B cell (primary cell): ENCODE data around the gene CYGB.

ENCODE experiments used
- EZH2 ChIP-seq: IDR thresholded peaks from 2 replicates; pipeline ENCODE4 v1.6.1; 2012; ENCODE audit warnings: borderline replicate concordance, low read depth, mild to moderate bottlenecking, moderate library complexity, low read length; ENCODE audit not compliant: insufficient read depth, poor library complexity, severe bottlenecking
- TF ChIP-seq, protein P1 (sequence below): fragments of 200-600 bp; IDR thresholded peaks from one replicate; pipeline ENCODE4 v1.8.0; 2022; ENCODE audit warnings: antibody characterized with exemption, mild to moderate bottlenecking

DNA sequence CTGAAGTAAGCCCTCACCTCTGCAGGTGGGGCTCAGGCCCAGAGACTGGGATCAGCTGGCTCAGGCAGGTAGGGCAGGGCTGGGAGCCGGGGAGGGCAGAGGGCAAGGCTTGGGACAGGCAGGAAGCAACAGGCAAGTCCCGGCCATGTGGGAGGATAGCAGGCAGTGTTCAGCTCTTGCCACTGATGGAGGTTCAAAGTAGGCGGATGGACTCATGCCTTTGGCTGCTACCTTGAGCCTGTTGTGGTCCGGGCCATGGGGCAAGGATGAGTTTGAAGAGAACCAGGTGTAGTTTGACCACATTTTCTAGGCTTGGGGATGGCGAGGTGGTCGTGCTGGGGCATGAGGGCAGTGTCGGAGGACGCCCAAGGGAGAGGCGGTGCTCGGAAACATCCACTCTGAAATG lies 5.1 kb upstream of the CYGB start:
- TF ChIP-seq, protein P1, sequence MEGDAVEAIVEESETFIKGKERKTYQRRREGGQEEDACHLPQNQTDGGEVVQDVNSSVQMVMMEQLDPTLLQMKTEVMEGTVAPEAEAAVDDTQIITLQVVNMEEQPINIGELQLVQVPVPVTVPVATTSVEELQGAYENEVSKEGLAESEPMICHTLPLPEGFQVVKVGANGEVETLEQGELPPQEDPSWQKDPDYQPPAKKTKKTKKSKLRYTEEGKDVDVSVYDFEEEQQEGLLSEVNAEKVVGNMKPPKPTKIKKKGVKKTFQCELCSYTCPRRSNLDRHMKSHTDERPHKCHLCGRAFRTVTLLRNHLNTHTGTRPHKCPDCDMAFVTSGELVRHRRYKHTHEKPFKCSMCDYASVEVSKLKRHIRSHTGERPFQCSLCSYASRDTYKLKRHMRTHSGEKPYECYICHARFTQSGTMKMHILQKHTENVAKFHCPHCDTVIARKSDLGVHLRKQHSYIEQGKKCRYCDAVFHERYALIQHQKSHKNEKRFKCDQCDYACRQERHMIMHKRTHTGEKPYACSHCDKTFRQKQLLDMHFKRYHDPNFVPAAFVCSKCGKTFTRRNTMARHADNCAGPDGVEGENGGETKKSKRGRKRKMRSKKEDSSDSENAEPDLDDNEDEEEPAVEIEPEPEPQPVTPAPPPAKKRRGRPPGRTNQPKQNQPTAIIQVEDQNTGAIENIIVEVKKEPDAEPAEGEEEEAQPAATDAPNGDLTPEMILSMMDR: no peak
- no peak for TF ChIP-seq EZH2
